GM06990 (cell line): ENCODE data around the gene MYO5B.

Experiments
- DNase-seq: peaks from one replicate; pipeline ENCODE4 v3.0.0-alpha.2; 2011; ENCODE audit not compliant: insufficient read length; ENCODE audit errors: extremely low read depth
- H3K27me3 ChIP-seq: replicated peaks from 2 replicates; pipeline ENCODE4 v1.6.0; 2011; ENCODE audit warnings: low read length; ENCODE audit not compliant: control insufficient read depth, insufficient read depth
- H3K36me3 ChIP-seq: 2 replicates; pipeline ENCODE4 v1.5.1; 2011; ENCODE audit warnings: low read length; ENCODE audit not compliant: control insufficient read depth, insufficient read depth
- H3K4me3 ChIP-seq: replicated peaks from 2 replicates; pipeline ENCODE4 v1.5.1; 2011; ENCODE audit warnings: low read depth, mild to moderate bottlenecking, control low read depth, low read length
- CTCF ChIP-seq: IDR thresholded peaks from 2 replicates; pipeline ENCODE4 v1.5.1; 2011; ENCODE audit warnings: low read length, control low read depth, mild to moderate bottlenecking, inconsistent platforms; ENCODE audit not compliant: insufficient read depth, poor library complexity, severe bottlenecking

Gene MYO5B

GRCh38 chr18:49920731-49921130 lies 274.2 kb downstream of the MYO5B start:
- no peak for DNase-seq
- TF ChIP-seq CTCF, result no peak
- peaks cover 1% of the 10 kb centered on the region for H3K27me3 ChIP-seq
- no peaks in the 10 kb centered on the region for H3K36me3 ChIP-seq
- no peak overlapping the region for H3K4me3 ChIP-seq

- no peak for DNase-seq
- no peak overlapping the region for H3K4me3 ChIP-seq
- H3K27me3 ChIP-seq, result peaks cover 1% of the 10 kb centered on the region
- TF ChIP-seq CTCF, result no peak
- H3K36me3 ChIP-seq, result no peaks in the 10 kb centered on the region
Observed at GRCh38 chr18:49917742-49918141, 277.2 kb downstream of the MYO5B start.

- H3K4me3 ChIP-seq, result no peak overlapping the region
- peaks cover 1% of the 10 kb centered on the region for H3K27me3 ChIP-seq
- no peak for TF ChIP-seq CTCF
- DNase-seq, result no peak
- no peaks in the 10 kb centered on the region for H3K36me3 ChIP-seq
Observed at GRCh38 chr18:49915352-49915751, 279.6 kb downstream of the MYO5B start.

- Histone ChIP-seq H3K36me3 (no peaks in the 10 kb centered on the region), H3K27me3 (peaks cover 1% of the 10 kb centered on the region), H3K4me3 (no peak overlapping the region)
- no peak for DNase-seq
- TF ChIP-seq CTCF, result no peak
Observed at GRCh38 chr18:49913221-49913620, 281.7 kb downstream of the MYO5B start.

- H3K27me3 ChIP-seq, result no peaks in the 10 kb centered on the region; the same call in 1 of the 2 replicates
Observed at GRCh38 chr18:49911427-49911826, 283.5 kb downstream of the MYO5B start.

More at GRCh38 chr18:49911427-49911826, 283.5 kb downstream of the MYO5B start:
- no peak for TF ChIP-seq CTCF
- Histone ChIP-seq H3K4me3 (no peak overlapping the region), H3K36me3 (no peaks in the 10 kb centered on the region)
- no peak for DNase-seq
